Mucosa of descending colon (tissue), 3 donors: ENCODE results near the gene GCNT3. TPM values are rescaled to one million over a fixed set of nuclear protein-coding genes. Genes with fewer than 3 reads are reported as not detected.
A peak's percentile ranks its signal among the peaks of the same experiment; 100 is the strongest.

Experiments used
- ATAC-seq: fragments of 200-7000 bp; cut with Tn5 transposase; one replicate; pipeline ENCODE4 v1.9.1; 2020; ENCODE audit warnings: mild to moderate bottlenecking, moderate library complexity
- DNase-seq, 3 donors: peaks; one replicate each; pipeline ENCODE4 v3.0.0-alpha.2; 2020
- H3K36me3 ChIP-seq: fragments of 200-600 bp; one replicate; pipeline ENCODE4 v1.8.0; 2021; ENCODE audit warnings: low read depth, mild to moderate bottlenecking
- H3K4me1 ChIP-seq: fragments of 200-600 bp; one replicate; pipeline ENCODE4 v1.8.0; 2021; ENCODE audit warnings: low read depth, mild to moderate bottlenecking
- H3K4me3 ChIP-seq: fragments of 200-600 bp; one replicate; pipeline ENCODE4 v1.8.0; 2021; ENCODE audit warnings: mild to moderate bottlenecking
- H3K9me3 ChIP-seq: fragments of 200-600 bp; one replicate; pipeline ENCODE4 v1.8.0; 2021; ENCODE audit warnings: mild to moderate bottlenecking
- CTCF ChIP-seq: fragments of 200-600 bp; IDR thresholded peaks from one replicate; pipeline ENCODE4 v1.8.0; 2022; ENCODE audit warnings: antibody characterized with exemption, mild to moderate bottlenecking
- intact Hi-C, 2 donors: fragments of 100-400 bp; cut with DNase I in 1 of 2; cut with micrococcal nuclease in 1 of 2; formaldehyde crosslinking; loops; one replicate each; pipeline versions ENCODE4 v1.11.0 to v1.11.1; 2022; cut with DNase I, micrococcal nuclease
- long read RNA-seq, 2 donors: library from polyadenylated mRNA; unstranded; transcript quantifications; one replicate each; pipeline ENCODE4 v2.0.0, GENCODE V29; 2019 to 2021
- total RNA-seq, 3 donors: library from RNA; stranded (reverse); fragmentation: NEBNext Ultra II Directional in 2 of 3; extraction: Animal tissue kit (Norgen Biotek cat#: 25700) in 2 of 3; gene quantifications; one replicate each; pipeline versions ENCODE4 v1.2.1 to v1.2.4, GENCODE V29; 2021 to 2023
- donor health status: DM: no; HTN: no; CAD: no; lungs with moderate emphysema.
- donor health status: DM: no; HTN: no; CAD: no.
- donor health status: DM: no; HTN: yes; CAD: no.

Gene GCNT3
- total RNA-seq = 100 to 1,000 TPM; 239 to 506 (median 426) TPM
- long read RNA-seq, donor 1, full-length matches to known transcripts = 318 of 387 reads
- long read RNA-seq, donor 1, partial matches to known transcripts = 15 of 387 reads
- long read RNA-seq, donor 1, other reads (novel, unspliced or antisense) = 54 of 387 reads
- long read RNA-seq, donor 2, full-length matches to known transcripts = 515 of 634 reads
- long read RNA-seq, donor 2, partial matches to known transcripts = 25 of 634 reads
- long read RNA-seq, donor 2, other reads (novel, unspliced or antisense) = 94 of 634 reads

GRCh38 chr15:59611276-59612260 lies at the start of gene GCNT3:
TSS of gene GCNT3 (plus strand) at chr15:59611783. CDS start at chr15:59618239, 6,456 bp downstream.
- Histone ChIP-seq H3K9me3 (no peaks in the 10 kb centered on the region), H3K4me1 (no peaks in the 10 kb centered on the region), H3K36me3 (no peaks in the 10 kb centered on the region), H3K4me3 (peak within 1 kb of the TSS; percentile 7)
- no peak for TF ChIP-seq CTCF
- DNase-seq (peak in 1 of 3 donors; percentile 57), ATAC-seq (peak; percentile 82)
- intact Hi-C loops = loop anchor here in 1 of 2 donors (10.0 kb wide), 1 partner anchor 77 kb away; no protein-coding TSS in a partner anchor

- peak; percentile 60 for ATAC-seq
- TF ChIP-seq CTCF = no peak
- no peak for DNase-seq
- intact Hi-C loops = no loop called here
- Histone ChIP-seq H3K36me3 (no peaks in the 10 kb centered on the region), H3K4me3 (no peak overlapping the region), H3K4me1 (peaks cover 16% of the 10 kb centered on the region), H3K9me3 (no peaks in the 10 kb centered on the region)
Measured at GRCh38 chr15:59562448-59563186, 49.0 kb upstream of the GCNT3 start.

- DNase-seq (no peak), ATAC-seq (no peak)
- Histone ChIP-seq H3K9me3 (no peaks in the 10 kb centered on the region), H3K36me3 (no peaks in the 10 kb centered on the region), H3K4me1 (peaks cover 36% of the 10 kb centered on the region), H3K4me3 (no peak overlapping the region)
- intact Hi-C loops = no loop called here
- TF ChIP-seq CTCF = no peak
Measured at GRCh38 chr15:59565299-59565698, 46.3 kb upstream of the GCNT3 start.

- no peak for DNase-seq
- Histone ChIP-seq H3K9me3 (no peaks in the 10 kb centered on the region), H3K4me1 (peaks cover 38% of the 10 kb centered on the region), H3K36me3 (no peaks in the 10 kb centered on the region), H3K4me3 (no peak overlapping the region)
- ATAC-seq = peak; percentile 82
- no peak for TF ChIP-seq CTCF
- intact Hi-C loops = no loop called here
Measured at GRCh38 chr15:59567324-59567723, 44.3 kb upstream of the GCNT3 start.

- H3K9me3 ChIP-seq = no peaks in the 10 kb centered on the region
- ATAC-seq (peak; percentile 2), DNase-seq (no peak)
- H3K4me3 ChIP-seq = no peak overlapping the region
- intact Hi-C loops = no loop called here
- H3K4me1 ChIP-seq = peaks cover 38% of the 10 kb centered on the region
- H3K36me3 ChIP-seq = no peaks in the 10 kb centered on the region
- no peak for TF ChIP-seq CTCF
Measured at GRCh38 chr15:59569477-59569876, 42.1 kb upstream of the GCNT3 start.
